ENCODE results near the gene GM2A.
"Not testable (repeated sequence)": the region's sequence is repeated elsewhere in the genome, so short reads cannot be mapped to it uniquely, and the experiment has no call there.

The GM2A gene

GRCh38 chr5:151228986-151229385, 24.0 kb upstream of the GM2A start:
- DNase-seq, result no peak

- DNase-seq, result no peak
Measured at GRCh38 chr5:151230048-151230680, 22.8 kb upstream of the GM2A start.

- DNase-seq, result no peak
Measured at GRCh38 chr5:151231359-151231758, 21.6 kb upstream of the GM2A start.

- no peak for DNase-seq
Measured at GRCh38 chr5:151233616-151234085, 19.3 kb upstream of the GM2A start.

GRCh38 chr5:151234476-151235238, 18.3 kb upstream of the GM2A start:
- no peak for DNase-seq

GRCh38 chr5:151235239-151235571, 17.8 kb upstream of the GM2A start:
- DNase-seq, result not testable (repeated sequence)

GRCh38 chr5:151236888-151237287, 16.1 kb upstream of the GM2A start:
- DNase-seq, result no peak

GRCh38 chr5:151237685-151238084, 15.3 kb upstream of the GM2A start:
- no peak for DNase-seq

GRCh38 chr5:151238303-151238741, 14.7 kb upstream of the GM2A start:
- no peak for DNase-seq

GRCh38 chr5:151239237-151239861, 13.6 kb upstream of the GM2A start:
- peak; percentile 64 for DNase-seq

- not testable (repeated sequence) for DNase-seq
Measured at GRCh38 chr5:151240268-151240835, 12.6 kb upstream of the GM2A start.

- no peak for DNase-seq
Measured at GRCh38 chr5:151240924-151241635, 11.9 kb upstream of the GM2A start.

- no peak for DNase-seq
Measured at GRCh38 chr5:151243127-151243526, 9.9 kb upstream of the GM2A start.

GRCh38 chr5:151243564-151243963, 9.4 kb upstream of the GM2A start:
- DNase-seq, result no peak

GRCh38 chr5:151244206-151244605, 8.8 kb upstream of the GM2A start:
- no peak for DNase-seq

- no peak for DNase-seq
Measured at GRCh38 chr5:151245680-151246219, 7.2 kb upstream of the GM2A start.

GRCh38 chr5:151248651-151249050, 4.3 kb upstream of the GM2A start:
- no peak for DNase-seq

- DNase-seq, result no peak
Measured at GRCh38 chr5:151249281-151249680, 3.7 kb upstream of the GM2A start.

- no peak for DNase-seq
Measured at GRCh38 chr5:151250346-151251000, 2.5 kb upstream of the GM2A start.

GRCh38 chr5:151251001-151251551, 1.9 kb upstream of the GM2A start:
- DNase-seq, result no peak

- no peak for DNase-seq
Measured at GRCh38 chr5:151251621-151252020, 1.4 kb upstream of the GM2A start.

GRCh38 chr5:151253605-151253950, 593 bp downstream of the GM2A start:
- no peak for DNase-seq

All from fibroblast of skin of scalp (primary cell).